B cell (primary cell): ENCODE results near the gene THY1.

ENCODE experiments used
- EZH2 ChIP-seq: IDR thresholded peaks from 2 replicates; pipeline ENCODE4 v1.6.1; 2012; ENCODE audit warnings: borderline replicate concordance, low read depth, mild to moderate bottlenecking, moderate library complexity, low read length; ENCODE audit not compliant: insufficient read depth, poor library complexity, severe bottlenecking
- TF ChIP-seq, protein P1 (sequence below): fragments of 200-600 bp; IDR thresholded peaks from one replicate; pipeline ENCODE4 v1.8.0; 2022; ENCODE audit warnings: antibody characterized with exemption, mild to moderate bottlenecking

- TF ChIP-seq EZH2: no peak
- TF ChIP-seq, protein P1, sequence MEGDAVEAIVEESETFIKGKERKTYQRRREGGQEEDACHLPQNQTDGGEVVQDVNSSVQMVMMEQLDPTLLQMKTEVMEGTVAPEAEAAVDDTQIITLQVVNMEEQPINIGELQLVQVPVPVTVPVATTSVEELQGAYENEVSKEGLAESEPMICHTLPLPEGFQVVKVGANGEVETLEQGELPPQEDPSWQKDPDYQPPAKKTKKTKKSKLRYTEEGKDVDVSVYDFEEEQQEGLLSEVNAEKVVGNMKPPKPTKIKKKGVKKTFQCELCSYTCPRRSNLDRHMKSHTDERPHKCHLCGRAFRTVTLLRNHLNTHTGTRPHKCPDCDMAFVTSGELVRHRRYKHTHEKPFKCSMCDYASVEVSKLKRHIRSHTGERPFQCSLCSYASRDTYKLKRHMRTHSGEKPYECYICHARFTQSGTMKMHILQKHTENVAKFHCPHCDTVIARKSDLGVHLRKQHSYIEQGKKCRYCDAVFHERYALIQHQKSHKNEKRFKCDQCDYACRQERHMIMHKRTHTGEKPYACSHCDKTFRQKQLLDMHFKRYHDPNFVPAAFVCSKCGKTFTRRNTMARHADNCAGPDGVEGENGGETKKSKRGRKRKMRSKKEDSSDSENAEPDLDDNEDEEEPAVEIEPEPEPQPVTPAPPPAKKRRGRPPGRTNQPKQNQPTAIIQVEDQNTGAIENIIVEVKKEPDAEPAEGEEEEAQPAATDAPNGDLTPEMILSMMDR: no peak
Observed at GRCh38 chr11:119472186-119472855, 49.3 kb upstream of the THY1 start.
